K562 (cell line): Measurements from ENCODE around the gene C1QTNF6. TPM values are rescaled to one million over a fixed set of nuclear protein-coding genes. Genes with fewer than 3 reads are reported as not detected.
"Not testable (repeated sequence)": the region's sequence is repeated elsewhere in the genome, so short reads cannot be mapped to it uniquely, and the experiment has no call there.

Experiments
- ATAC-seq: fragments of 200-7000 bp; cut with Tn5 transposase; 3 replicates; pipeline ENCODE4 v1.9.1; 2020; ENCODE audit warnings: moderate library complexity
- BruUV-seq: library from RNA; stranded (reverse); fragments of 400-500 nt; replicated peaks from 2 replicates; lab custom pipeline; 2021; lab: Mats Ljungman, UMichigan
- CTCF ChIA-PET: fragments of 300-600 bp; formaldehyde crosslinking; extraction: SDS; loops from one replicate; lab custom pipeline; 2021; ENCODE audit warnings: low intra/inter-chr PET ratio; lab: Yijun Ruan, JAX
- POLR2A ChIA-PET: fragments of 300-600, 350-650 bp; sonication (Branson Sonifier 250); formaldehyde crosslinking; extraction: SDS; loops from one replicate; lab custom pipeline; 2021; ENCODE audit warnings: antibody characterized with exemption, inconsistent platforms; lab: Yijun Ruan, JAX
- DNase-seq, 4 experiments: peaks; one replicate each; pipeline versions ENCODE4 v3.0.0 to v3.0.0-alpha.2; 2011 to 2018; ENCODE audit warnings: low spot score in 3 of 4, mixed read lengths in 3 of 4; ENCODE audit errors: extremely low read depth in 1 of 4
- FAIRE-seq: peaks from 2 replicates; lab custom pipeline; 2011; peaks lifted over from hg19 to GRCh38; lab: Jason Lieb, UNC
- H2AFZ ChIP-seq: 2 replicates; pipeline ENCODE4 v1.6.0; 2011; ENCODE audit warnings: low read depth, low read length, control low read depth, inconsistent platforms
- H3K27ac ChIP-seq: fragments of 200-600 bp; 3 replicates; pipeline ENCODE4 v1.8.0; 2011; ENCODE audit warnings: low read depth, mild to moderate bottlenecking, control low read depth, inconsistent platforms, low read length, moderate library complexity, mixed read lengths; ENCODE audit errors: extremely low read depth
- H3K27me3 ChIP-seq, 2 experiments: fragments of 300-600 bp in 1 of 2; 2 replicates in 1 of 2; 3 replicates in 1 of 2; pipeline versions ENCODE4 v1.6.0 to v1.8.0; 2011; ENCODE audit warnings: inconsistent platforms in 2 of 2, low read length in 2 of 2, mild to moderate bottlenecking in 1 of 2, mixed read lengths in 1 of 2, moderate library complexity in 1 of 2; ENCODE audit not compliant: control insufficient read depth in 2 of 2, insufficient read depth in 2 of 2
- H3K36me3 ChIP-seq: fragments of 300-600 bp; 3 replicates; pipeline ENCODE4 v1.8.0; 2011; ENCODE audit warnings: mild to moderate bottlenecking, low read length, inconsistent platforms; ENCODE audit not compliant: control insufficient read depth, insufficient read depth
- H3K4me1 ChIP-seq, 2 experiments: fragments of 200-600 bp in 1 of 2; replicated peaks in 1 of 2; 2 replicates in 1 of 2; 3 replicates in 1 of 2; pipeline versions ENCODE4 v1.5.1 to v1.8.0; 2011; ENCODE audit warnings: inconsistent platforms in 2 of 2, low read length in 2 of 2, mild to moderate bottlenecking in 1 of 2, mixed read lengths in 1 of 2, moderate library complexity in 1 of 2; ENCODE audit not compliant: control insufficient read depth in 2 of 2, insufficient read depth in 2 of 2
- H3K4me2 ChIP-seq: 2 replicates; pipeline ENCODE4 v1.6.1; 2011; ENCODE audit warnings: low read length, control low read depth, inconsistent platforms, mixed read lengths; ENCODE audit not compliant: insufficient read depth
- H3K4me3 ChIP-seq: fragments of 200-600 bp; sonication (generic), shearing (Covaris generic); 2 replicates; pipeline ENCODE4 v1.5.1; 2016; ENCODE audit warnings: control low read depth, inconsistent platforms
- H3K79me2 ChIP-seq: fragments of 200-600 bp; 3 replicates; pipeline ENCODE4 v1.8.0; 2011; ENCODE audit warnings: low read length, inconsistent platforms; ENCODE audit not compliant: control insufficient read depth, insufficient read depth
- H3K9ac ChIP-seq, 2 experiments: 2 replicates each; pipeline versions ENCODE4 v1.6.0 to v1.6.1; 2011; ENCODE audit warnings: low read depth in 2 of 2, low read length in 2 of 2, control low read depth in 1 of 2, inconsistent platforms in 1 of 2, mild to moderate bottlenecking in 1 of 2, mixed read lengths in 1 of 2; ENCODE audit not compliant: insufficient read depth in 1 of 2
- H3K9me1 ChIP-seq: one replicate; pipeline ENCODE4 v1.6.0; 2011; ENCODE audit warnings: inconsistent platforms, mild to moderate bottlenecking, low read length, moderate library complexity; ENCODE audit not compliant: control insufficient read depth, insufficient read depth
- H3K9me3 ChIP-seq: replicated peaks from 2 replicates; pipeline ENCODE4 v1.5.1; 2011; ENCODE audit warnings: low read depth, low read length, inconsistent platforms; ENCODE audit not compliant: control insufficient read depth, insufficient read depth
- H4K20me1 ChIP-seq: replicated peaks from 2 replicates; pipeline ENCODE4 v1.6.1; 2011; ENCODE audit warnings: low read length, inconsistent platforms, mixed read lengths; ENCODE audit not compliant: control insufficient read depth, insufficient read depth
- ZFP36 ChIP-seq: fragments of 150-350 bp; IDR thresholded peaks from 2 replicates; pipeline ENCODE4 v1.6.1; 2018; ENCODE audit warnings: low read length, low read depth; ENCODE audit not compliant: partially characterized antibody
- WGBS: fragments of 100-300 bp; shearing (Covaris generic); methylation state at CpG from one replicate; pipeline ENCODE4 v1.1.6; 2016; ENCODE audit warnings: low coverage, mixed read lengths; ENCODE audit not compliant: insufficient coverage; ENCODE audit errors: missing lambda C conversion rate; 5-methylcytosine and 5-hydroxymethylcytosine counted together
- in situ Hi-C: fragments of 300-500 bp; cut with MboI; formaldehyde crosslinking; loops from 4 replicates; pipeline ENCODE4 v1.15.0; 2018; ENCODE audit warnings: inconsistent platforms, mixed read lengths
- intact Hi-C: fragments of 100-400 bp; cut with micrococcal nuclease; formaldehyde crosslinking; loops from 2 replicates; pipeline ENCODE4 v1.14.2; 2022
- polyA plus RNA-seq, 8 experiments: library from polyadenylated mRNA; depleted of rRNA in 4 of 8; stranded (reverse) in 5 of 8; unstranded in 3 of 8; fragments of >200 nt; fragmentation: Nextera tagmentation in 2 of 8; fragmentation: Illumina TruSeq in 1 of 8; extraction: Ambion mirVana in 2 of 8; extraction: Trizol in 1 of 8; gene quantifications; 2 replicates each; pipeline versions ENCODE4 v1.2.1 to v1.2.3, GENCODE V29; 2011 to 2014; ENCODE audit warnings: inconsistent platforms in 1 of 8, missing spikeins in 1 of 8
- total RNA-seq, 7 experiments: library from RNA; depleted of rRNA in 6 of 7; stranded (reverse); fragments of >200 nt in 6 of 7; fragmentation: Illumina TruSeq in 2 of 7; extraction: Trizol in 2 of 7; gene quantifications; 2 replicates each; pipeline versions ENCODE4 v1.2.1 to v1.2.3, GENCODE V29; 2011 to 2021; ENCODE audit warnings: low replicate concordance in 1 of 7

C1QTNF6 gene
- total and polyA plus RNA-seq, 9 of the 15 experiments (the other 6 are each of a cell fraction or from before 2014, with no cell fraction given): 0.18 to 0.92 (median 0.55) TPM

GRCh38 chr22:37233751-37234631 lies 45.9 kb upstream of the C1QTNF6 start (continued):
- peak; percentile 7 for TF ChIP-seq ZFP36
- TF ChIP-seq, all 486 proteins: peak for 3

DNA sequence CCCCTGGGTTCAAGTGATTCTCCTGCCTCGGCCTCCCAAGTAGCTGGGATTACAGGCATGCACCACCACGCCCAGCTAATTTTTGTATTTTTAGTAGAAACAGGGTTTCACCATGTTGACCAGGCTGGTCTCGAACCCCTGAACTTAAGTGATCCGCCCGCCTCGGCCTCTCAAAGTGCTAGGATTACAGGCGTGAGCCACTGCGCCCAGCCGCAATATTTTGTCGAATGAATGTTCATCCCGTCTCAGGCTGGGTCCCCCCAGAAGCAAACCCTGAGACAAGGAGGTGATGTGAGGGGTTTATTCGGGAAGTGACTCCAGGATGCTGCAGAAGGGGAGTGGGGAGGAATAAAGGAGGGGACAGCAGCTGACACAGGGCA lies 45.3 kb upstream of the C1QTNF6 start:
- H3K4me2 ChIP-seq, H3K27me3 ChIP-seq, BruUV-seq, H3K9me1 ChIP-seq, intact Hi-C loops, POLR2A ChIA-PET, CTCF ChIA-PET, H4K20me1 ChIP-seq, DNase-seq, H3K9me3 ChIP-seq, FAIRE-seq, H2AFZ ChIP-seq, ATAC-seq, H3K27ac ChIP-seq, in situ Hi-C loops, H3K4me3 ChIP-seq: not testable (repeated sequence)
- Histone ChIP-seq H3K79me2 (peaks cover 27% of the 10 kb centered on the region), H3K36me3 (peaks cover 74% of the 10 kb centered on the region; the same call in 2 of the 3 replicates), H3K4me1 (peaks cover 19 to 46% of the 10 kb centered on the region in 2 experiments), H3K9ac (peak overlapping the region in 1 of 2 experiments; percentile 43; a peak in 1 of 4 replicates)
- WGBS: 97% methylated on average over 6 of the region's 12 CpGs
